ENCODE data around the gene PLA2R1.

DNA sequence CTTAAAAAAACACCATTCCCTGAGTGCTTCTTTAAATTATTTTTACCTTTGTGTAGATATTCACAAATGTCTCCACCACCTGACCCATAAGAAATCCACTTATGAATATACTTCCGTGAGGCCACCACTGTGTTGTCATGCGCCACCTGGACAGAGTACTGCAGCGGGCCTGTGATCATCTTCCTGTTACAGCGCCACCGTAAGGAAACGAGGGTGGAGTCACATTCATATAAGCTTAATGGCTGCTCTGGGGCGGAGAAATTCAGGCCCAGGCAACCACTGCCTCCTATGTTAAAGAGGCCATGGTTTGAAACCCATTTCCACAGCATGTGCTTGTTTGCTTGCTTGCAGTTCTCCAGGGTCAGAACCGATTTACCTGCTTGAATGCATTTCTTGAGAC lies 17.7 kb downstream of the PLA2R1 start:
- TF ChIP-seq RCOR1 (IDR thresholded peaks at IDR 0.05; ENCODE audit: insufficient replicate concordance, low read length) (no peak), FOS (IDR thresholded peaks at IDR 0.05; ENCODE audit: low read depth, low read length) (no peak), SMC3 (IDR thresholded peaks at IDR 0.05; ENCODE audit: low read depth, low read length) (no peak), RFX5 (IDR thresholded peaks at IDR 0.05; ENCODE audit: low read depth, low read length) (no peak), MAZ (IDR thresholded peaks at IDR 0.05; ENCODE audit: borderline replicate concordance, low read depth, low read length) (no peak), POLR2A (IDR thresholded peaks at IDR 0.05; ENCODE audit: low read depth, low read length) (no peak), MAFK (IDR thresholded peaks at IDR 0.05; ENCODE audit: low read depth, low read length) (no peak), NFE2L2 (IDR thresholded peaks at IDR 0.05; ENCODE audit: low read depth, low read length) (no peak)
- TF ChIP-seq, protein P1, sequence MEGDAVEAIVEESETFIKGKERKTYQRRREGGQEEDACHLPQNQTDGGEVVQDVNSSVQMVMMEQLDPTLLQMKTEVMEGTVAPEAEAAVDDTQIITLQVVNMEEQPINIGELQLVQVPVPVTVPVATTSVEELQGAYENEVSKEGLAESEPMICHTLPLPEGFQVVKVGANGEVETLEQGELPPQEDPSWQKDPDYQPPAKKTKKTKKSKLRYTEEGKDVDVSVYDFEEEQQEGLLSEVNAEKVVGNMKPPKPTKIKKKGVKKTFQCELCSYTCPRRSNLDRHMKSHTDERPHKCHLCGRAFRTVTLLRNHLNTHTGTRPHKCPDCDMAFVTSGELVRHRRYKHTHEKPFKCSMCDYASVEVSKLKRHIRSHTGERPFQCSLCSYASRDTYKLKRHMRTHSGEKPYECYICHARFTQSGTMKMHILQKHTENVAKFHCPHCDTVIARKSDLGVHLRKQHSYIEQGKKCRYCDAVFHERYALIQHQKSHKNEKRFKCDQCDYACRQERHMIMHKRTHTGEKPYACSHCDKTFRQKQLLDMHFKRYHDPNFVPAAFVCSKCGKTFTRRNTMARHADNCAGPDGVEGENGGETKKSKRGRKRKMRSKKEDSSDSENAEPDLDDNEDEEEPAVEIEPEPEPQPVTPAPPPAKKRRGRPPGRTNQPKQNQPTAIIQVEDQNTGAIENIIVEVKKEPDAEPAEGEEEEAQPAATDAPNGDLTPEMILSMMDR (conservative IDR thresholded peaks at IDR 0.05; ENCODE audit: low read depth, low read length): no peak
- TF ChIP-seq, protein P2, sequence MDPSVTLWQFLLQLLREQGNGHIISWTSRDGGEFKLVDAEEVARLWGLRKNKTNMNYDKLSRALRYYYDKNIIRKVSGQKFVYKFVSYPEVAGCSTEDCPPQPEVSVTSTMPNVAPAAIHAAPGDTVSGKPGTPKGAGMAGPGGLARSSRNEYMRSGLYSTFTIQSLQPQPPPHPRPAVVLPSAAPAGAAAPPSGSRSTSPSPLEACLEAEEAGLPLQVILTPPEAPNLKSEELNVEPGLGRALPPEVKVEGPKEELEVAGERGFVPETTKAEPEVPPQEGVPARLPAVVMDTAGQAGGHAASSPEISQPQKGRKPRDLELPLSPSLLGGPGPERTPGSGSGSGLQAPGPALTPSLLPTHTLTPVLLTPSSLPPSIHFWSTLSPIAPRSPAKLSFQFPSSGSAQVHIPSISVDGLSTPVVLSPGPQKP (IDR thresholded peaks at IDR 0.05; ENCODE audit: borderline replicate concordance, low read depth, low read length): no peak
